GM19035 (cell line): Measurements from ENCODE around the gene SGPP2.
"Not testable (repeated sequence)": the region's sequence is repeated elsewhere in the genome, so short reads cannot be mapped to it uniquely, and the experiment has no call there.

ENCODE experiments used
- ATAC-seq: cut with Tn5 transposase; IDR thresholded peaks from one replicate; pipeline ENCODE4 v1.9.1; 2021; ENCODE audit not compliant: unreplicated experiment

SGPP2 gene

GRCh38 chr2:222427646-222428301 lies 3.4 kb downstream of the SGPP2 start:
- ATAC-seq, result peak; percentile 41

- no peak for ATAC-seq
Measured at GRCh38 chr2:222430071-222430470, 5.7 kb downstream of the SGPP2 start.

- ATAC-seq, result no peak
Measured at GRCh38 chr2:222430681-222431080, 6.3 kb downstream of the SGPP2 start.

GRCh38 chr2:222431869-222432268 lies 7.5 kb downstream of the SGPP2 start:
- no peak for ATAC-seq

- ATAC-seq, result peak; percentile 86
Measured at GRCh38 chr2:222433332-222434173, 9.2 kb downstream of the SGPP2 start.

GRCh38 chr2:222434204-222434603 lies 9.9 kb downstream of the SGPP2 start:
- peak; percentile 35 for ATAC-seq

- not testable (repeated sequence) for ATAC-seq
Measured at GRCh38 chr2:222435400-222436039, 11.2 kb downstream of the SGPP2 start.

GRCh38 chr2:222436040-222436413 lies 11.7 kb downstream of the SGPP2 start:
- ATAC-seq, result no peak

GRCh38 chr2:222439692-222440091 lies 15.3 kb downstream of the SGPP2 start:
- ATAC-seq, result no peak

GRCh38 chr2:222440673-222441422 lies 16.5 kb downstream of the SGPP2 start:
- no peak for ATAC-seq

GRCh38 chr2:222442665-222443064 lies 18.3 kb downstream of the SGPP2 start:
- no peak for ATAC-seq

GRCh38 chr2:222445227-222445626 lies 20.9 kb downstream of the SGPP2 start:
- ATAC-seq, result no peak

GRCh38 chr2:222447131-222447530 lies 22.8 kb downstream of the SGPP2 start:
- no peak for ATAC-seq

- ATAC-seq, result no peak
Measured at GRCh38 chr2:222448748-222449181, 24.4 kb downstream of the SGPP2 start.

GRCh38 chr2:222450021-222450420 lies 25.7 kb downstream of the SGPP2 start:
- no peak for ATAC-seq

GRCh38 chr2:222451224-222451674 lies 26.9 kb downstream of the SGPP2 start:
- peak; percentile 100 for ATAC-seq

GRCh38 chr2:222452422-222452950 lies 28.1 kb downstream of the SGPP2 start:
- no peak for ATAC-seq

GRCh38 chr2:222456479-222457077 lies 32.2 kb downstream of the SGPP2 start:
- no peak for ATAC-seq

GRCh38 chr2:222459983-222460382 lies 35.6 kb downstream of the SGPP2 start:
- ATAC-seq, result no peak

GRCh38 chr2:222465746-222466145 lies 41.4 kb downstream of the SGPP2 start:
- no peak for ATAC-seq
